ENCODE results near the gene CTRB2.
A peak's percentile ranks its signal among the peaks of the same experiment; 100 is the strongest.

Gene CTRB2

GRCh38 chr16:75206749-75207451 lies at the start of gene CTRB2:
Gene CTRB2 (minus strand): TSS chr16:75207161. CDS start chr16:75207141, 20 bp downstream.
- FAIRE-seq (no peak), DNase-seq (ENCODE audit: low spot score) (no peak)

GRCh38 chr16:75256059-75256571 lies 49.2 kb upstream of the CTRB2 start:
- DNase-seq (ENCODE audit: low spot score): no peak
- no peak for FAIRE-seq

- DNase-seq (ENCODE audit: low spot score) (peak; percentile 72), FAIRE-seq (peak; percentile 8)
These were observed 47.4 kb upstream of the CTRB2 start for GRCh38 chr16:75254359-75254837.

GRCh38 chr16:75252946-75253911 lies 46.3 kb upstream of the CTRB2 start:
- no peak for DNase-seq (ENCODE audit: low spot score)
- no peak for FAIRE-seq

- FAIRE-seq (no peak), DNase-seq (ENCODE audit: low spot score) (no peak)
These were observed 45.3 kb upstream of the CTRB2 start for GRCh38 chr16:75252049-75252864.

- DNase-seq (ENCODE audit: low spot score) (peak; percentile 72), FAIRE-seq (no peak)
These were observed 44.5 kb upstream of the CTRB2 start, which contains the start of gene BCAR1 for GRCh38 chr16:75251280-75252048. Gene BCAR1 (minus strand): TSS chr16:75251624. CDS start chr16:75251482, 142 bp downstream.

- FAIRE-seq (no peak), DNase-seq (ENCODE audit: low spot score) (peak; percentile 37)
These were observed 43.9 kb upstream of the CTRB2 start for GRCh38 chr16:75250809-75251279.

- DNase-seq (ENCODE audit: low spot score) (no peak), FAIRE-seq (no peak)
These were observed 43.3 kb upstream of the CTRB2 start for GRCh38 chr16:75250089-75250808.

GRCh38 chr16:75249441-75249840 lies 42.5 kb upstream of the CTRB2 start:
- DNase-seq (ENCODE audit: low spot score): no peak

GRCh38 chr16:75248536-75249380 lies 41.8 kb upstream of the CTRB2 start:
- DNase-seq (ENCODE audit: low spot score) (no peak), FAIRE-seq (no peak)

More at GRCh38 chr16:75249441-75249840, 42.5 kb upstream of the CTRB2 start:
- no peak for FAIRE-seq

GRCh38 chr16:75248142-75248535 lies 41.2 kb upstream of the CTRB2 start:
- FAIRE-seq (no peak), DNase-seq (ENCODE audit: low spot score) (no peak)

GRCh38 chr16:75247249-75247648 lies 40.3 kb upstream of the CTRB2 start:
- DNase-seq (ENCODE audit: low spot score) (no peak), FAIRE-seq (no peak)

- DNase-seq (ENCODE audit: low spot score) (no peak), FAIRE-seq (no peak)
These were observed 39.7 kb upstream of the CTRB2 start for GRCh38 chr16:75246504-75247205.

GRCh38 chr16:75244844-75245758 lies 38.1 kb upstream of the CTRB2 start:
- DNase-seq (ENCODE audit: low spot score): peak; percentile 98
- peak; percentile 89 for FAIRE-seq

- DNase-seq (ENCODE audit: low spot score) (no peak), FAIRE-seq (no peak)
These were observed 37.4 kb upstream of the CTRB2 start for GRCh38 chr16:75244225-75244809.

GRCh38 chr16:75243667-75244224 lies 36.8 kb upstream of the CTRB2 start:
- no peak for DNase-seq (ENCODE audit: low spot score)
- FAIRE-seq: no peak

All from RCC 7860 (cell line).